Ovary (tissue), 3 donors: ENCODE results near the gene PPP2R1A.

Source experiments
- CTCF ChIP-seq, 3 donors: fragments of 450-650 bp in 2 of 3; fragments of 200-600 bp in 1 of 3; IDR thresholded peaks; one replicate each; pipeline versions ENCODE4 v1.5.1 to v1.8.0; 2016 to 2022; ENCODE audit warnings: antibody characterized with exemption in 3 of 3, mild to moderate bottlenecking in 1 of 3
- POLR2A ChIP-seq: fragments of 450-650 bp; IDR thresholded peaks from one replicate; pipeline ENCODE4 v1.6.1; 2017; ENCODE audit warnings: antibody characterized with exemption, mild to moderate bottlenecking, moderate library complexity
- donor health status: DM: no; HTN: no; CAD: no.

- TF ChIP-seq CTCF (IDR thresholded peaks at IDR 0.05) (no peak), POLR2A (no peak)
These were observed 8.8 kb downstream of the PPP2R1A start for GRCh38 chr19:52198678-52199077.
